ENCODE measurements around the gene DNAJB7.

DNA sequence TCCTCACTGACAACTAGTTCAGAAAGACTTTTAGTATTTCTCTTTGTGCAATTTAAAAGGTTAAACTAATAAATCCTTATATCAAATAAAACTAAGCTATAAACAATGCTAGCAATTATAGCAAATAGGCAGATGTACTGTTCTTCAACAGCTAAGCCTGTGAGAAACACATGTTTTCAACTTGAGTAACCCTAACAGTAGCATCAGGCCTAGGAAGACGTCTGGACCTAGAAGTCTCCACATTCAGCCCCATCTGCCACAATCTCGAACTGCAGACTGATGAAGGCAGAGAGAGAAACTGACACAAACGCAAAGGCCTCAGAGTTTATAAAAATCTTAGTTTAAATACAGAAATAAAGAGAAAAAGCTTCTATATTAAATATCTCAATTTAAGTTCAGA lies 8.0 kb downstream of the DNAJB7 start:
- TF ChIP-seq POLR2A (IDR thresholded peaks at IDR 0.05; ENCODE audit: low read length): no peak
- no peak for TF ChIP-seq GATA1 (IDR thresholded peaks at IDR 0.05; ENCODE audit: low read depth, low read length)
